ENCODE data around the gene TMEM17. TPM values are rescaled to one million over a fixed set of nuclear protein-coding genes. Genes with fewer than 3 reads are reported as not detected.
A peak's percentile ranks its signal among the peaks of the same experiment; 100 is the strongest.

Gene TMEM17
- total and polyA plus RNA-seq, 9 of the 15 experiments (the other 6 are each of a cell fraction or from before 2014, with no cell fraction given): 0.58 to 2.2 (median 1.2) TPM

GRCh38 chr2:62471404-62471803 is 34.6 kb downstream of the TMEM17 start:
- POLR2A ChIA-PET: interaction anchor here (1.4 kb wide), 1 partner anchor 13 kb away, joined by 3 read pairs; no protein-coding TSS in a partner anchor

More at GRCh38 chr2:62471404-62471803, 34.6 kb downstream of the TMEM17 start:
- Histone ChIP-seq H3K9me1 (ENCODE audit: control insufficient read depth, insufficient read depth, low read length) (no peaks in the 10 kb centered on the region), H3K4me2 (ENCODE audit: insufficient read depth, low read length) (no peak overlapping the region), H2AFZ (ENCODE audit: low read depth, low read length) (no peak overlapping the region), H3K36me3 (ENCODE audit: control insufficient read depth, insufficient read depth, low read length) (no peaks in the 10 kb centered on the region), H4K20me1 (replicated peaks; ENCODE audit: control insufficient read depth, insufficient read depth, low read length) (no peaks in the 10 kb centered on the region), H3K4me3 (no peak overlapping the region), H3K9me3 (replicated peaks; ENCODE audit: control insufficient read depth, insufficient read depth, low read depth, low read length) (no peaks in the 10 kb centered on the region), H3K4me1 (replicated peaks in 1 of 2; ENCODE audit: control insufficient read depth in 2 of 2, insufficient read depth in 2 of 2, low read length in 2 of 2) (peaks cover 0 to 7% of the 10 kb centered on the region in 2 experiments; a peak in 1 of 5 replicates), H3K9ac (ENCODE audit: insufficient read depth in 1 of 2, low read depth in 2 of 2, low read length in 2 of 2) (no peak overlapping the region), H3K27ac (ENCODE audit: extremely low read depth, low read depth, low read length) (no peak overlapping the region), H3K79me2 (ENCODE audit: control insufficient read depth, insufficient read depth, low read length) (no peaks in the 10 kb centered on the region), H3K27me3 (ENCODE audit: control insufficient read depth in 2 of 2, insufficient read depth in 2 of 2, low read length in 2 of 2) (peaks cover 8 to 34% of the 10 kb centered on the region in 2 experiments; a peak in 4 of 5 replicates)
- DNase-seq (ENCODE audit: extremely low read depth in 1 of 4, low spot score in 3 of 4) (no peak), ATAC-seq (no peak), FAIRE-seq (no peak)
- WGBS (ENCODE audit: insufficient coverage, low coverage, missing lambda C conversion rate): 9% methylated on average over 2 of the region's 2 CpGs
- TF ChIP-seq ZKSCAN8 (CRISPR knock-in tag; IDR thresholded peaks at IDR 0.05) (0 out of 2 replicates have a peak, but pooled peaks have one; percentile 59), ELF1 (tag; IDR thresholded peaks at IDR 0.05) (no peak), ZBTB33 (CRISPR knock-in tag; IDR thresholded peaks at IDR 0.05) (no peak)
- intact Hi-C loops (cut with micrococcal nuclease) (no loop called here), in situ Hi-C loops (cut with MboI) (no loop called here)
- BruUV-seq (replicated peaks): no TSS peak
- CTCF ChIA-PET (ENCODE audit: low intra/inter-chr PET ratio): no interaction called here
